Hepatocyte (in vitro differentiated cells): ENCODE results near the gene CYP1A2. TPM values are rescaled to one million over a fixed set of nuclear protein-coding genes. Genes with fewer than 3 reads are reported as not detected.

Source experiments
- DNase-seq: peaks from one replicate; pipeline ENCODE4 v3.0.0-alpha.2; 2016; ENCODE audit warnings: low spot score
- H2AFZ ChIP-seq: fragments of 200-600 bp; sonication (generic); 2 replicates; pipeline ENCODE4 v1.6.0; 2016; ENCODE audit warnings: antibody characterized with exemption, mild to moderate bottlenecking
- H3K27ac ChIP-seq: fragments of 200-600 bp; sonication (generic); 2 replicates; pipeline ENCODE4 v1.5.1; 2016; ENCODE audit warnings: mild to moderate bottlenecking
- H3K27me3 ChIP-seq: fragments of 200-600 bp; sonication (generic); 2 replicates; pipeline ENCODE4 v1.6.1; 2016
- H3K36me3 ChIP-seq: fragments of 200-600 bp; sonication (generic); replicated peaks from 2 replicates; pipeline ENCODE4 v1.5.1; 2016; ENCODE audit warnings: low read depth; ENCODE audit not compliant: insufficient read depth
- H3K4me1 ChIP-seq: fragments of 200-600 bp; sonication (generic); 2 replicates; pipeline ENCODE4 v1.5.1; 2016; ENCODE audit warnings: mild to moderate bottlenecking, moderate library complexity; ENCODE audit not compliant: insufficient read depth
- H3K4me2 ChIP-seq: fragments of 200-600 bp; sonication (generic); 2 replicates; pipeline ENCODE4 v1.6.0; 2016
- H3K4me3 ChIP-seq: fragments of 200-600 bp; sonication (generic); 2 replicates; pipeline ENCODE4 v1.5.1; 2016; ENCODE audit warnings: mild to moderate bottlenecking
- H3K79me2 ChIP-seq: fragments of 200-600 bp; sonication (generic); 2 replicates; pipeline ENCODE4 v1.6.0; 2017; ENCODE audit warnings: mild to moderate bottlenecking
- H3K9me2 ChIP-seq: fragments of 200-600 bp; sonication (generic); replicated peaks from 2 replicates; pipeline ENCODE4 v1.6.0; 2017; ENCODE audit warnings: mild to moderate bottlenecking; ENCODE audit not compliant: insufficient read depth
- H3K9me3 ChIP-seq: fragments of 200-600 bp; sonication (generic); 2 replicates; pipeline ENCODE4 v1.5.1; 2016; ENCODE audit warnings: low read depth, mild to moderate bottlenecking
- H4K20me1 ChIP-seq: fragments of 200-600 bp; sonication (generic); 2 replicates; pipeline ENCODE4 v1.6.0; 2016; ENCODE audit warnings: mild to moderate bottlenecking; ENCODE audit not compliant: insufficient read depth, poor library complexity, severe bottlenecking
- CTCF ChIP-seq: fragments of 200-600 bp; sonication (generic); IDR thresholded peaks from 2 replicates; pipeline ENCODE4 v1.5.1; 2016; ENCODE audit warnings: antibody characterized with exemption, mild to moderate bottlenecking; ENCODE audit not compliant: poor library complexity
- EZH2 ChIP-seq: fragments of 200-600 bp; sonication (generic); IDR thresholded peaks from 2 replicates; pipeline ENCODE4 v1.6.1; 2016; ENCODE audit warnings: antibody characterized with exemption, mild to moderate bottlenecking, borderline replicate concordance
- EZH2phosphoT487 ChIP-seq: fragments of 200-600 bp; sonication (generic); IDR thresholded peaks from one replicate; pipeline ENCODE4 v1.6.1; 2018; ENCODE audit warnings: antibody characterized with exemption, mild to moderate bottlenecking, low read depth, moderate library complexity; ENCODE audit not compliant: unreplicated experiment, severe bottlenecking
- WGBS: methylation state at CpG from one replicate; pipeline ENCODE4 v1.1.6; 2016; ENCODE audit warnings: low lambda C conversion rate; ENCODE audit errors: missing lambda C conversion rate; 5-methylcytosine and 5-hydroxymethylcytosine counted together
- polyA plus RNA-seq: library from polyadenylated mRNA; unstranded; fragments of >200 nt; fragmentation: Nextera tagmentation; extraction: Ambion mirVana; gene quantifications from 2 replicates; pipeline ENCODE4 v1.2.1, GENCODE V29; 2016
- total RNA-seq: library from RNA; depleted of rRNA; stranded (reverse); fragments of >200 nt; gene quantifications from 2 replicates; pipeline ENCODE4 v1.2.3, GENCODE V29; 2014

CYP1A2 gene
- total and polyA plus RNA-seq, 2 experiments from 2014 or later = 0.17 TPM; not detected in 1

GRCh38 chr15:74777769-74778598 lies 29.3 kb downstream of the CYP1A2 start:
- TF ChIP-seq EZH2phosphoT487 = no peak
- no peak for TF ChIP-seq EZH2
- no peak for TF ChIP-seq CTCF
- Histone ChIP-seq H3K27ac (no peak overlapping the region), H2AFZ (no peak overlapping the region), H3K4me3 (no peak overlapping the region), H3K4me1 (peaks cover 30% of the 10 kb centered on the region), H3K79me2 (peaks cover 13% of the 10 kb centered on the region), H3K9me3 (no peaks in the 10 kb centered on the region), H4K20me1 (peaks cover 2% of the 10 kb centered on the region), H3K27me3 (no peaks in the 10 kb centered on the region), H3K36me3 (no peaks in the 10 kb centered on the region), H3K9me2 (no peaks in the 10 kb centered on the region), H3K4me2 (no peak overlapping the region)
- no peak for DNase-seq
- 89% methylated on average over 6 of the region's 6 CpGs for WGBS

GRCh38 chr15:74778599-74778970 lies 29.9 kb downstream of the CYP1A2 start:
- Histone ChIP-seq H3K4me1 (peaks cover 36% of the 10 kb centered on the region), H3K79me2 (peaks cover 19% of the 10 kb centered on the region), H4K20me1 (peaks cover 8% of the 10 kb centered on the region), H3K9me3 (no peaks in the 10 kb centered on the region), H3K9me2 (no peaks in the 10 kb centered on the region), H3K27me3 (no peaks in the 10 kb centered on the region), H3K4me2 (no peak overlapping the region), H3K36me3 (no peaks in the 10 kb centered on the region), H3K27ac (no peak overlapping the region), H3K4me3 (no peak overlapping the region), H2AFZ (no peak overlapping the region)
- TF ChIP-seq EZH2 (no peak), CTCF (no peak), EZH2phosphoT487 (no peak)
- no peak for DNase-seq
- 78% methylated on average over 5 of the region's 5 CpGs for WGBS

GRCh38 chr15:74779162-74779648 lies 30.6 kb downstream of the CYP1A2 start:
- DNase-seq = no peak
- WGBS = 82% methylated on average over 7 of the region's 7 CpGs
- H4K20me1 ChIP-seq = peaks cover 15% of the 10 kb centered on the region
- peak overlapping the region; percentile 55 for H3K27ac ChIP-seq
- no peak overlapping the region for H3K4me3 ChIP-seq
- no peaks in the 10 kb centered on the region for H3K36me3 ChIP-seq
- no peaks in the 10 kb centered on the region for H3K9me3 ChIP-seq
- peaks cover 42% of the 10 kb centered on the region for H3K4me1 ChIP-seq
- H3K9me2 ChIP-seq = no peaks in the 10 kb centered on the region
- TF ChIP-seq EZH2phosphoT487 (no peak), CTCF (no peak), EZH2 (no peak)
- no peaks in the 10 kb centered on the region for H3K27me3 ChIP-seq
- no peak overlapping the region for H2AFZ ChIP-seq
- H3K79me2 ChIP-seq = peaks cover 25% of the 10 kb centered on the region
- H3K4me2 ChIP-seq = peak overlapping the region; percentile 51
